Measurements from ENCODE around the gene SCFD2. TPM values are rescaled to one million over a fixed set of nuclear protein-coding genes. Genes with fewer than 3 reads are reported as not detected.

The SCFD2 gene
- total RNA-seq, 2 donors from 2014 or later: 20.3 to 27.4 TPM

DNA sequence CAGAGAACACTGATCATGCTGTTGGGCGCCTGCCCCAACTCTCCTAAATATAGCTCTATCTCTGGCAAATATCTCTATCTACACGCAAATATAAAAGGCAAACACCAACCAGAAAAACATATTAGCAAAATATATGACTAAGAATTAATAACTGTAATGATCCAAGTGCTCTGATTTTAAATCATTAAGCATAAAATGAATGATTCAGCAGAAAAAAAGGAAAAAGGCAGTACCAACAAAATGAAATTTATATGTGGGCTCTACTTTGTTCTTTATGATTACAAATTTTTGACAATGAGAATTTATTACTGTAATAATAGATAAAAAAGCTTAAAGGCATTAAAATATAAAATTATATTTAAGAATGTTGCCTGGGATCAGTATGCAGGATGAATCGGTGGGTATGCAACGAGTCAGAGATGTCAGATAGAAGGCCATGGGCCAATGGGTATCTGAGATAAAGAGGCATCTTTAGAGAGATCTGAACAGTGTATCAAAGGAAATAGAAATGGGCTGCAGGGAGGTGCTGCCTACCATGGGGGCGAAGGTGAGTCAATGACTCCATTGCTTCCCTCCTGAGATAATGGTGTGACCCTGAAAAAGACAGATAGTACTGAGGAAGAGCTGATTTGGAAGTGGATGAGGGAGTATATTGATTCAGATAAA lies 234.8 kb downstream of the SCFD2 start:
- Histone ChIP-seq H3K9me3 (no peaks in the 10 kb centered on the region), H3K36me3 (no peaks in the 10 kb centered on the region), H3K4me3 (no peak overlapping the region), H3K27ac (peak overlapping the region; percentile 21 to 33), H3K4me1 (ENCODE audit: control insufficient read depth in 1 of 2, low read depth in 2 of 2) (peaks cover 10 to 50% of the 10 kb centered on the region in 2 donors), H3K27me3 (replicated peaks; ENCODE audit: insufficient read depth) (no peaks in the 10 kb centered on the region)
- no peak for ATAC-seq (ENCODE audit: insufficient number of reproducible peaks, low FRiP score, low read depth)
- TF ChIP-seq, protein P1, sequence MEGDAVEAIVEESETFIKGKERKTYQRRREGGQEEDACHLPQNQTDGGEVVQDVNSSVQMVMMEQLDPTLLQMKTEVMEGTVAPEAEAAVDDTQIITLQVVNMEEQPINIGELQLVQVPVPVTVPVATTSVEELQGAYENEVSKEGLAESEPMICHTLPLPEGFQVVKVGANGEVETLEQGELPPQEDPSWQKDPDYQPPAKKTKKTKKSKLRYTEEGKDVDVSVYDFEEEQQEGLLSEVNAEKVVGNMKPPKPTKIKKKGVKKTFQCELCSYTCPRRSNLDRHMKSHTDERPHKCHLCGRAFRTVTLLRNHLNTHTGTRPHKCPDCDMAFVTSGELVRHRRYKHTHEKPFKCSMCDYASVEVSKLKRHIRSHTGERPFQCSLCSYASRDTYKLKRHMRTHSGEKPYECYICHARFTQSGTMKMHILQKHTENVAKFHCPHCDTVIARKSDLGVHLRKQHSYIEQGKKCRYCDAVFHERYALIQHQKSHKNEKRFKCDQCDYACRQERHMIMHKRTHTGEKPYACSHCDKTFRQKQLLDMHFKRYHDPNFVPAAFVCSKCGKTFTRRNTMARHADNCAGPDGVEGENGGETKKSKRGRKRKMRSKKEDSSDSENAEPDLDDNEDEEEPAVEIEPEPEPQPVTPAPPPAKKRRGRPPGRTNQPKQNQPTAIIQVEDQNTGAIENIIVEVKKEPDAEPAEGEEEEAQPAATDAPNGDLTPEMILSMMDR (IDR thresholded peaks at IDR 0.05): no peak
- no peak for DNase-seq (ENCODE audit: low spot score)

DNA sequence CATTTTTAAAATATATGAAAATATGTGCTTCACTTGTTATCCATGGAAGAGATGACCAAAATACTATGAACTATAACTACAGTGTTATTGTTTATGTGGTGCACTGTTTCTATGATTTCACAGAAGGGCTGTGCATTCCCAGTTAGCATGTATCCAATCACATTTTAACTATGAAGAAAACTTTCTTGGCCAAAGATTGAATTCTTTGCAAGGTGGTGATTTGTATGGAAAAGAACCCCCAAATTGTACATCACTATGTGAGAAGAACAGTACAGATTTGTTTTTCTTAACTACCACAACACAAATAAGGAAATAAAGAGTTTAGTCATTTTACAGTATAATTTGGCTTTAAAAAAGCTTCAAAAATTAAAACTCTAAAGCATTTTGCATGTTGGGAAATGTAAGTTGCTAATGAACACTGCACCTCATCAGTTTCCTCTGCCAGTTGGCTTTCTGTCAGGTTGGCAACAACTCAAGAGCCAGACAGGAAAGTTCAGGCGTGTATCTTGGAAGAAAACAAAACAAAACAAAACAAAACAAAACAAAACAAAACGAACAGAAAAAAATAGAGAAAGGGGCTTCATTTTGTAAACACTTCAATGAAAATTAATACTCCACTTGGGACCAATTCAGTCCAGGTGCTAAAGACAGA lies 237.0 kb downstream of the SCFD2 start:
- H3K27ac ChIP-seq: no peak overlapping the region
- no peaks in the 10 kb centered on the region for H3K9me3 ChIP-seq
- DNase-seq (ENCODE audit: low spot score) (no peak), ATAC-seq (ENCODE audit: insufficient number of reproducible peaks, low FRiP score, low read depth) (no peak)
- H3K27me3 ChIP-seq (replicated peaks; ENCODE audit: insufficient read depth): no peaks in the 10 kb centered on the region
- H3K4me1 ChIP-seq (ENCODE audit: control insufficient read depth in 1 of 2, low read depth in 2 of 2): peaks cover 10 to 50% of the 10 kb centered on the region in 2 donors
- TF ChIP-seq, protein P1 (IDR thresholded peaks at IDR 0.05): no peak
- no peak overlapping the region for H3K4me3 ChIP-seq
- H3K36me3 ChIP-seq: no peaks in the 10 kb centered on the region

DNA sequence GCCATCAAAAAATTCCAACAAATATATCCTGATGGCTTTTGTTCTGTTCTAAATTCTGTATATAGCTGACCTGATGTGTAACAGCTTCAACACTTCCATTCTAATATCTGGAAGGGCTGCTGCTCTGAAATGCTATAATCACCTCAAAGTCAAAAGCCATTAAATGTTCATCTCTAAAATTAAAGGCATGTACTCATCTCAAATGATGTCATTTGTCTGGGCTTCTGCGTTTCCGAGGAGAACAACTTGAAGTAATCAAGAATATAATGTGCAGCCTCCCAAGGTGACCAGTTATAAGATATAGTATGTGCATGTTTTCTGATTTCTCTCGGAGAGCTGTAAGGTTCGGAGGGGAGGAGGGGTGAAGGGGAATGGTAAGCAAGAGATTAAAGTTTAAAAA lies 237.6 kb downstream of the SCFD2 start:
- H3K9me3 ChIP-seq: no peaks in the 10 kb centered on the region
- ATAC-seq (ENCODE audit: insufficient number of reproducible peaks, low FRiP score, low read depth) (no peak), DNase-seq (ENCODE audit: low spot score) (no peak)
- peaks cover 10 to 50% of the 10 kb centered on the region in 2 donors for H3K4me1 ChIP-seq (ENCODE audit: control insufficient read depth in 1 of 2, low read depth in 2 of 2)
- no peaks in the 10 kb centered on the region for H3K36me3 ChIP-seq
- H3K27me3 ChIP-seq (replicated peaks; ENCODE audit: insufficient read depth): no peaks in the 10 kb centered on the region
- TF ChIP-seq, protein P1 (IDR thresholded peaks at IDR 0.05): no peak
- no peak overlapping the region for H3K4me3 ChIP-seq
- no peak overlapping the region for H3K27ac ChIP-seq

DNA sequence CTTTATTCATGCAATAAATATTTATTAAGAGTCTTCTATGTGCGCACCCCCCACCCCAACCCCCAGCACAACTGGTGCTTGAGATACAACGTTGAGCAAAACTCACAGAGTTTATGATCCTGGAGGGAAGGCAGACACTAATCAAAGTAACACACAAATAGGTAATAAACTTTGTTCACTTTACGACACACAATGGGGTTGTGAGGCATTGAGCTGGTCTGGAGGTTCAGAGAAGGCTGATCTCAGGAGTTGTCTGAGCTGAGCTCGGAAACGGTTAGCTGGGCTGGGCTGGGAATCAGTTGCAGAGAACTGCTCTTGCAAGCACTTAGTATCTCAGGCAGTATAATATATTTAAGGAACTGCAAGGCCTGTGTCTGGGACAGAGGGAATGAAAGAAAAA lies 238.5 kb downstream of the SCFD2 start:
- no peaks in the 10 kb centered on the region for H3K36me3 ChIP-seq
- TF ChIP-seq, protein P1 (IDR thresholded peaks at IDR 0.05): no peak
- H3K9me3 ChIP-seq: no peaks in the 10 kb centered on the region
- DNase-seq (ENCODE audit: low spot score) (no peak), ATAC-seq (ENCODE audit: insufficient number of reproducible peaks, low FRiP score, low read depth) (no peak)
- no peak overlapping the region for H3K4me3 ChIP-seq
- H3K27ac ChIP-seq: no peak overlapping the region
- no peaks in the 10 kb centered on the region for H3K27me3 ChIP-seq (replicated peaks; ENCODE audit: insufficient read depth)
- peaks cover 10 to 47% of the 10 kb centered on the region in 2 donors for H3K4me1 ChIP-seq (ENCODE audit: control insufficient read depth in 1 of 2, low read depth in 2 of 2)

DNA sequence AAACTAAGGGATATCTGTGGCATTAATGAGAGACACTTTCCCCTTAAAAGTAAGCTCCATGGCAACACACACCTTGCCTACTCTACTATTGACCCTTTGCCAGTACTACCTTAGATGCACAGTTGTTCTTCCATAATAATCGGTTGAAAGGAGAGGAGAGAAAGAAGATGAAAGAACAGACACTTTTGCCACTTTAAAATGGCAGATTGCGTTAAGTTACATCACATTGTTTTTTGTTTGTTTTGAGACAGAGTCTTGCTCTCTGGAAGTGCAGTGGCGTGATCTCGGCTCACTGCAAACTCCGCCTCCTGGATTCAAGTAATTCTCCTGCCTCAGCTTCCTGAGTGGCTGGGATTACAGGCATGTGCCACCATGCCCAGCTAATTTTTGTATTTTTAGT lies 239.8 kb downstream of the SCFD2 start:
- no peaks in the 10 kb centered on the region for H3K36me3 ChIP-seq
- H3K27ac ChIP-seq: no peak overlapping the region
- H3K27me3 ChIP-seq (replicated peaks; ENCODE audit: insufficient read depth): no peaks in the 10 kb centered on the region
- ATAC-seq (ENCODE audit: insufficient number of reproducible peaks, low FRiP score, low read depth) (no peak), DNase-seq (ENCODE audit: low spot score) (no peak)
- TF ChIP-seq, protein P1 (IDR thresholded peaks at IDR 0.05): no peak
- no peak overlapping the region for H3K4me3 ChIP-seq
- no peaks in the 10 kb centered on the region for H3K9me3 ChIP-seq
- peaks cover 11 to 50% of the 10 kb centered on the region in 2 donors for H3K4me1 ChIP-seq (ENCODE audit: control insufficient read depth in 1 of 2, low read depth in 2 of 2)
